CD4-positive, alpha-beta T cell treated with Interleukin-15 for 4 hours (primary cell): ENCODE results near the gene PYGL.
"Not testable (repeated sequence)": the region's sequence is repeated elsewhere in the genome, so short reads cannot be mapped to it uniquely, and the experiment has no call there.

ENCODE experiments used
- DNase-seq: peaks from one replicate; pipeline ENCODE4 v3.0.0-alpha.2; 2020; ENCODE audit warnings: low spot score

PYGL gene

GRCh38 chr14:50943943-50944646 is at the start of gene PYGL:
Gene PYGL, minus strand, starts transcription at chr14:50944483. Its CDS starts 80 bp downstream, at chr14:50944403.
- no peak for DNase-seq

GRCh38 chr14:50985859-50986331 is 41.6 kb upstream of the PYGL start:
- DNase-seq = no peak

- no peak for DNase-seq
Observed at GRCh38 chr14:50985124-50985858, 41.0 kb upstream of the PYGL start.

- DNase-seq = no peak
Observed at GRCh38 chr14:50984036-50984710, 39.9 kb upstream of the PYGL start.

GRCh38 chr14:50979941-50980850 is 35.9 kb upstream of the PYGL start:
- no peak for DNase-seq

GRCh38 chr14:50978888-50979287 is 34.6 kb upstream of the PYGL start:
- DNase-seq = no peak

- DNase-seq = no peak
Observed at GRCh38 chr14:50978529-50978871, 34.2 kb upstream of the PYGL start.

- no peak for DNase-seq
Observed at GRCh38 chr14:50977863-50978528, 33.7 kb upstream of the PYGL start.

- DNase-seq = no peak
Observed at GRCh38 chr14:50974118-50974517, 29.8 kb upstream of the PYGL start.

GRCh38 chr14:50972734-50973133 is 28.5 kb upstream of the PYGL start:
- no peak for DNase-seq

GRCh38 chr14:50970886-50971781 is 26.9 kb upstream of the PYGL start:
- no peak for DNase-seq

- no peak for DNase-seq
Observed at GRCh38 chr14:50967790-50968189, 23.5 kb upstream of the PYGL start.

- DNase-seq = no peak
Observed at GRCh38 chr14:50967103-50967502, 22.8 kb upstream of the PYGL start.

GRCh38 chr14:50964683-50965390 is 20.6 kb upstream of the PYGL start:
- DNase-seq = no peak

- DNase-seq = no peak
Observed at GRCh38 chr14:50963919-50964318, 19.6 kb upstream of the PYGL start.

GRCh38 chr14:50961605-50962221 is 17.4 kb upstream of the PYGL start:
- no peak for DNase-seq

GRCh38 chr14:50957296-50957695 is 13.0 kb upstream of the PYGL start:
- no peak for DNase-seq

- DNase-seq = not testable (repeated sequence)
Observed at GRCh38 chr14:50956421-50956820, 12.1 kb upstream of the PYGL start.

- DNase-seq = no peak
Observed at GRCh38 chr14:50955373-50956043, 11.2 kb upstream of the PYGL start.
